HEK293T (cell line): ENCODE data around the gene CAMKK1.
"Not testable (repeated sequence)": the region's sequence is repeated elsewhere in the genome, so short reads cannot be mapped to it uniquely, and the experiment has no call there.

ENCODE experiments used
- CTCF ChIA-PET: fragments of 350-600 bp; formaldehyde crosslinking; extraction: SDS; loops from one replicate; lab custom pipeline; 2021; ENCODE audit warnings: antibody characterized with exemption, inconsistent platforms; lab: Yijun Ruan, JAX
- POLR2A ChIA-PET: fragments of 350-600 bp; formaldehyde crosslinking; extraction: SDS; loops from one replicate; lab custom pipeline; 2020; ENCODE audit warnings: antibody characterized with exemption, inconsistent platforms; lab: Yijun Ruan, JAX
- DNase-seq: peaks from one replicate; pipeline ENCODE4 v3.0.0; 2012; ENCODE audit warnings: mixed read lengths; ENCODE audit errors: extremely low spot score
- ARNT ChIP-seq: fragments of 450-650 bp; IDR thresholded peaks from 2 replicates; pipeline ENCODE4 v1.6.1; 2017; ENCODE audit warnings: mild to moderate bottlenecking
- BHLHE40 ChIP-seq: fragments of 450-650 bp; IDR thresholded peaks from 2 replicates; pipeline ENCODE4 v1.6.1; 2016; ENCODE audit warnings: mild to moderate bottlenecking, moderate library complexity, borderline replicate concordance
- CTBP1 ChIP-seq: fragments of 450-650 bp; IDR thresholded peaks from 2 replicates; pipeline ENCODE4 v1.6.1; 2016; ENCODE audit warnings: borderline replicate concordance
- ELF4 ChIP-seq: fragments of 450-650 bp; IDR thresholded peaks from 2 replicates; pipeline ENCODE4 v1.6.1; 2017; ENCODE audit warnings: antibody characterized with exemption
- FOXA1 ChIP-seq: fragments of 450-650 bp; IDR thresholded peaks from 2 replicates; pipeline ENCODE4 v1.6.1; 2016; ENCODE audit warnings: mild to moderate bottlenecking
- FOXK2 ChIP-seq: fragments of 450-650 bp; IDR thresholded peaks from 2 replicates; pipeline ENCODE4 v1.6.1; 2016; ENCODE audit warnings: mild to moderate bottlenecking
- FOXM1 ChIP-seq: fragments of 450-650 bp; IDR thresholded peaks from 2 replicates; pipeline ENCODE4 v1.6.1; 2017; ENCODE audit warnings: mild to moderate bottlenecking, borderline replicate concordance
- HDGF ChIP-seq: fragments of 450-650 bp; IDR thresholded peaks from 2 replicates; pipeline ENCODE4 v1.6.1; 2017; ENCODE audit warnings: antibody characterized with exemption, borderline replicate concordance
- L3MBTL2 ChIP-seq: fragments of 450-650 bp; conservative IDR thresholded peaks from 2 replicates; pipeline ENCODE4 v1.6.1; 2016; ENCODE audit warnings: mild to moderate bottlenecking
- LEF1 ChIP-seq: fragments of 450-650 bp; IDR thresholded peaks from 2 replicates; pipeline ENCODE4 v1.6.1; 2017; ENCODE audit warnings: mild to moderate bottlenecking, borderline replicate concordance
- NFRKB ChIP-seq: fragments of 450-650 bp; IDR thresholded peaks from 2 replicates; pipeline ENCODE4 v1.6.1; 2016; ENCODE audit warnings: mild to moderate bottlenecking, moderate library complexity
- SP1 ChIP-seq: fragments of 450-650 bp; IDR thresholded peaks from 2 replicates; pipeline ENCODE4 v1.6.1; 2017
- SUZ12 ChIP-seq: fragments of 450-650 bp; IDR thresholded peaks from 2 replicates; pipeline ENCODE4 v1.6.1; 2016; ENCODE audit warnings: mild to moderate bottlenecking
- TARDBP ChIP-seq: fragments of 450-650 bp; IDR thresholded peaks from 2 replicates; pipeline ENCODE4 v1.6.1; 2016
- ZNF384 ChIP-seq: fragments of 450-650 bp; IDR thresholded peaks from 2 replicates; pipeline ENCODE4 v1.6.1; 2016
- TF ChIP-seq, protein P1 (sequence below): fragments of 450-650 bp; IDR thresholded peaks from 2 replicates; pipeline ENCODE4 v1.6.1; 2016

CAMKK1 gene

DNA sequence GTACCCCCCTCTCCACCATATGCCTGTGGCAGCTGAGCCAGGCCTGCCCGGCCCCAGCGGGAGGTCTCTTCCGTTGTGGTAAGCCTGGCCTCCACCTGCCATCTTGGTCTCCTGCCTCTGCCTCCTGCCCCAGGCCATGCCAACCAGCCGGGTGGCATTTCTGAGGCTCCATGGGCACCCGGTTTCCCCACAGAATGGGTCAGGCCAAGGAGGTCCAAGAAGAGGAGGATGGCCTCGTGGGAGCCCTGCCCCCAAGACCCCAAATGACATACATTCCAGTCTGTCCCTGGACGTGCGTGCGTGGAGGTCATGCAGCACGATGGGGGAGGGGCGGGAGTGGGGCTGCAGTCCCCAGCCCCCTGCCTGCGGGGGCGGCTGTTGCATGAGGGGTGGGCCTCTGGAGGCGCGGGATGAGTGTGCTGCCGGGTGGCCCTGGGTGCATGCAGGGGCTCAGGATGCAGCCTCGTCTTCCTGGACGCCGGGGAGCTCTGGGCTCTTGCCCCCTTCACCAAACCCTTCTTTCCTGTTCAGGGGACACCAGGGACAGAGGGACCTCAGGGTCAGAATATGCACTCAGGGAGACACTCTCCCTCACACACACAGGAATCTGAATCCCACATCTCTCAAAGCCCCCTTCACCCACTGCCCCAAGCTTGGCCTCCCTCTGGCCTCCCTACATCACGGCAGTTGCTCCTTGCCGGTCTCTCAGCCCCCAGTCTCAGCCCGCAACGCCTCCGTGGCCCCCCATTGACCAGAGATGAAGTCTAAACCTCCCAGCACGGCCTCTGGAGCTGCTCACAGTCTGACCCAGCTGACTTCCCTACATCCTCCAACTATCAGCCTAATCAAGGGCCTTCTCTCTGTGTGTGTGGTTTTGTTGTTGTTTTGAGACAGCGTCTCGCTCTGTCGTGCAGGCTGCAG lies 30.8 kb downstream of the CAMKK1 start:
- TF ChIP-seq ZNF384: no peak
- TF ChIP-seq HDGF: no peak
- TF ChIP-seq SP1: no peak
- TF ChIP-seq SUZ12: no peak
- no peak for TF ChIP-seq LEF1
- TF ChIP-seq FOXA1: no peak
- TF ChIP-seq L3MBTL2: no peak
- TF ChIP-seq BHLHE40: no peak
- TF ChIP-seq CTBP1: no peak
- no peak for TF ChIP-seq FOXM1
- no peak for TF ChIP-seq TARDBP
- no peak for TF ChIP-seq ELF4
- TF ChIP-seq FOXK2: no peak
- TF ChIP-seq, protein P1, sequence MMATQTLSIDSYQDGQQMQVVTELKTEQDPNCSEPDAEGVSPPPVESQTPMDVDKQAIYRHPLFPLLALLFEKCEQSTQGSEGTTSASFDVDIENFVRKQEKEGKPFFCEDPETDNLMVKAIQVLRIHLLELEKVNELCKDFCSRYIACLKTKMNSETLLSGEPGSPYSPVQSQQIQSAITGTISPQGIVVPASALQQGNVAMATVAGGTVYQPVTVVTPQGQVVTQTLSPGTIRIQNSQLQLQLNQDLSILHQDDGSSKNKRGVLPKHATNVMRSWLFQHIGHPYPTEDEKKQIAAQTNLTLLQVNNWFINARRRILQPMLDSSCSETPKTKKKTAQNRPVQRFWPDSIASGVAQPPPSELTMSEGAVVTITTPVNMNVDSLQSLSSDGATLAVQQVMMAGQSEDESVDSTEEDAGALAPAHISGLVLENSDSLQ: no peak
- TF ChIP-seq NFRKB: no peak
- no peak for TF ChIP-seq ARNT
- DNase-seq: no peak
- ChIA-PET POLR2A (no interaction called here), CTCF (no interaction called here)

DNA sequence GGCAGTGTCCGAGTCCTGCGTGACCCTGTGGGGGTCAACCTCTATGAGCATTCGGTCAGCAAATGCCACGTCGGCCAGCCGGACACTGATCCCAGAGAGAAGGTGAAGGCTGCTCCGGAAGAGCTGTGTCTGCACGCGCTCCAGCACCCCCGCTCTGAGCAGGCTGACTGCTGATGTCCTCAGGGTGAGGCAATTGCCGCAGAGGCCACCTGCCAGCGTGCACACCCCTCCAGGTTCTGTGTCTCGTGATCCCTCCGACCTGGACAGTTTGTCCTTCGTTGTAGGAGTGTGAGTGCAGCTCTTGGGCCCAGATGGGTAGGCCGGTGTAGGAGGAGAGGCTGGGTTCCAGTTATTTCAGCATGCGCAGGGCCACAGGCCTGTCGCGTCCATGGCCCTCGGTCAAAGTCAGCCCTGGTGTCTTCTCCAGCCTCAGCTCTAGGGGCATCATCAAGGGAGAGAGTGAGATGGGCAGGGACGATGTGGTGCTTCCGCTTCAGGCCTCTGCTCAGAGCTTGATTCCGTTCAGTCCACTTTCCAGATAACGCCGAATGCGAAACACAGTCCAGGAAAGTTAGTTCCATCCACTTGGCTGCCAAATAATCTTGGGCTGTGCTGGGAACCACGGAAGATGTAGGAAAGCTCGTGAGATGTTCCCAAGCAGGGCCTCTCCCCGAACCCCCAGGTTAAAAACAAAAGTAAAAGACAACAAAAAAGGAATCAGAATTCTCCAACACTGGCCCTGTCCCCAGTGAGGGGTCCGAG lies 31.7 kb downstream of the CAMKK1 start:
- TF ChIP-seq CTBP1 (no peak), FOXA1 (no peak), SUZ12 (no peak), HDGF (no peak), L3MBTL2 (no peak), NFRKB (no peak), ZNF384 (no peak)
- DNase-seq: no peak
- ChIA-PET CTCF (interaction anchor here (0.5 kb wide), 1 partner anchor 120 kb away, joined by 8 read pairs; no protein-coding TSS in a partner anchor), POLR2A (interaction anchor here (0.7 kb wide), 1 partner anchor 12 kb away, joined by 3 read pairs; no protein-coding TSS in a partner anchor)

DNA sequence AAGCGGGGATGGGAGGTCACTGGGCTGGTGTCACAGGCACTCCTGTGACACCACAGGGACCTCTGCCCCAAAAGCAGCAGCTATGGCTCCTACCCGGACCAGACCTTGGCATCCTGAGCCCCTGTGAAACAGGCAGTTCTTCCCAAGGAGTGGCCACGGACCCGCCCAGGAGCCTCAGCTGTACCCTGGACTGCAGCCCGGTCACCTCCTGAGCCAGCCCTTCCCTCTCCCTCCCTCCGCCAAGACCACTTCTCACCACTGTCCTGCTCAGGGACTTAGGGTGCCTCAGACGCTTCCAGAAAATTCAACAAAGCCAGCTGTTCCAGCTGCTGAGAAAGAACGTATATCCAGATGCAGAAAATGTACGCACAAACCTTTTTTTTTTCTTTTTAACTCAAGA lies 32.9 kb downstream of the CAMKK1 start:
- TF ChIP-seq L3MBTL2: no peak
- no peak for TF ChIP-seq FOXA1
- no peak for TF ChIP-seq NFRKB
- TF ChIP-seq HDGF: no peak
- no peak for TF ChIP-seq ZNF384
- TF ChIP-seq TARDBP: no peak
- ChIA-PET CTCF (interaction anchor here (0.8 kb wide), 1 partner anchor 54 kb away, joined by 3 read pairs; no protein-coding TSS in a partner anchor), POLR2A (interaction anchor here (1.1 kb wide), 1 partner anchor 15 kb away, joined by 3 read pairs; no protein-coding TSS in a partner anchor)
- DNase-seq: no peak

DNA sequence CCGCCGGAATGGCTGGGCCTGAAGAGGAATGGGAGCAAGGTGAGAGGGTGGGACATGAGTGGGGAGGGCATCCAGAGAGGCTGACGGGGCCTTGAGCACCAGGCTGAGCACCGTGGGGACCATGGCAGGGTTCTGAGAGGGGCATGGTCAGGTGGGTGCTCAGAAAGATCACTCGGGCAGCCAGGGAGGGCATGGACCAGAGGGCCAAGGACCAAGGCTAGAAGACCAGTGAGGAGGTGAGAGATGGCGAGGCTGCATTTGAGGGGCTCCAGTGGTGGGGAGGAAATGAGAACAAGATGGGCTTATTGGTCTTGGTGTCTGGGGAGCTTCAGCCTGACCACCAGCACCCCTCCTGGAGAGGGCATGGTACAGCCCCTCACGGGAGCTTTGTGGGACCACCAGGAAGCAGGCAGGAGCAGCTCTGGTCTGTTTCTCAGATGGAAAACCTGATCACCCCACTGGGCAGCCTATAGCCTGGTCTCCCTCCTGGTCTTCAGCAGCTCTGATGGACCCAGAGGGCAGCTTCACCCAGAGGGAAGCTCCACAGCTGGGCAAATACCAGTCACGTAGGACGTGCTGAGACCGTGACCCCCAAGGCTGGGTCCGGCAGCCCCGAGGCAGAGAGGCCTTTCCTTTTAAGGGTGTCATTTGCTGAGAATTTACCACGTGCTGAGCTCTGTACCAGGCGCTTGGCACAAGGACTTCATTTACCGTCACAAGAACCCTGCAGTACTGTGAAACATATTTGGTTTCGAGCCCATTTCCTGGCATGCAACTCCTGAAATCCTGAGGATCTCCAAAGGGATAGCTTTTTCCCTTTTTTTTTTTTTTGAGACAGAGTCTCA lies 35.4 kb downstream of the CAMKK1 start:
- TF ChIP-seq TARDBP (no peak), FOXM1 (no peak), HDGF (no peak), NFRKB (no peak), BHLHE40 (no peak), ELF4 (no peak), FOXK2 (no peak), CTBP1 (no peak), LEF1 (no peak), SUZ12 (no peak), FOXA1 (no peak), ZNF384 (no peak), L3MBTL2 (no peak), SP1 (no peak), ARNT (no peak)
- TF ChIP-seq, protein P1: no peak
- CTCF ChIA-PET: interaction anchor here (0.6 to 1.6 kb wide), 3 partner anchors 12 to 120 kb away, joined by 3 to 6 read pairs (median 4); partner anchors contain the start of gene NCBP3
- POLR2A ChIA-PET: no interaction called here
- DNase-seq: no peak

DNA sequence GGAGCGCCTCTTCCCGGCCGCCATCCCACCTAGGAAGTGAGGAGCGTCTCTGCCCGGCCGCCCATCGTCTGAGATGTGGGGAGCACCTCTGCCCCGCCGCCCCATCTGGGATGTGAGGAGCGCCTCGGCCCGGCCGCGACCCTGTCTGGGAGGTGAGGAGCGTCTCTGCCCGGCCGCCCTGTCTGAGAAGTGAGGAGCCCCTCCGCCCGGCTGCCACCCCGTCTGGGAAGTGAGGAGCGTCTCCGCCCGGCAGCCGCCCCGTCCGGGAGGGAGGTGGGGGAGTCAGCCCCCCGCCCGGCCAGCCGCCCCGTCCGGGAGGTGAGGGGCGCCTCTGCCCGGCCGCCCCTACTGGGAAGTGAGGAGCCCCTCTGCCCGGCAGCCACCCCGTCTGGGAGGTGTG lies 38.6 kb downstream of the CAMKK1 start:
- POLR2A ChIA-PET, DNase-seq, CTCF ChIA-PET: not testable (repeated sequence)
